H1 (cell line): ENCODE results near the gene TSC22D4.

Experiments
- CHD1 ChIP-seq: IDR thresholded peaks from 2 replicates; pipeline ENCODE4 v1.6.1; 2012; ENCODE audit warnings: low read depth, low read length, improper control_type of control experiment
- CTCF ChIP-seq, 3 experiments: IDR thresholded peaks; 1 replicate in 2 of 3; 2 replicates in 1 of 3; pipeline versions ENCODE4 v1.5.1 to v1.6.1; 2011; ENCODE audit warnings: low read length in 3 of 3, mild to moderate bottlenecking in 3 of 3, inconsistent platforms in 2 of 3, low read depth in 1 of 3, moderate library complexity in 1 of 3; ENCODE audit not compliant: insufficient read depth in 1 of 3; ENCODE audit errors: control extremely low read depth in 1 of 3
- JUND ChIP-seq: IDR thresholded peaks from 2 replicates; pipeline ENCODE4 v1.6.1; 2011; ENCODE audit warnings: mild to moderate bottlenecking, improper control_type of control experiment, low read length
- POLR2A ChIP-seq, 2 experiments: IDR thresholded peaks; 1 replicate in 1 of 2; 2 replicates in 1 of 2; pipeline ENCODE4 v1.6.1; 2011; ENCODE audit warnings: low read depth in 2 of 2, low read length in 2 of 2, mild to moderate bottlenecking in 2 of 2; ENCODE audit errors: control extremely low read depth in 1 of 2
- SIX5 ChIP-seq: IDR thresholded peaks from 2 replicates; pipeline ENCODE4 v1.6.1; 2011; ENCODE audit warnings: mild to moderate bottlenecking, low read depth, low read length
- SUZ12 ChIP-seq: fragments of 200-600 bp; sonication (generic); IDR thresholded peaks from 2 replicates; pipeline ENCODE4 v1.6.1; 2012; ENCODE audit warnings: mild to moderate bottlenecking, inconsistent platforms, low read length, moderate library complexity, mixed read lengths

- TF ChIP-seq SUZ12: no peak
- no peak for TF ChIP-seq CTCF (IDR thresholded peaks at IDR 0.05; ENCODE audit: control extremely low read depth in 1 of 3, insufficient read depth in 1 of 3, low read depth in 1 of 3, low read length in 3 of 3)
- no peak for TF ChIP-seq CHD1
- no peak for TF ChIP-seq SIX5
- no peak for TF ChIP-seq JUND
- no peak for TF ChIP-seq POLR2A (IDR thresholded peaks at IDR 0.05; ENCODE audit: control extremely low read depth in 1 of 2, low read depth in 2 of 2, low read length in 2 of 2)
These were observed 42.1 kb upstream of the TSC22D4 start for GRCh38 chr7:100521076-100521475.
